AG09319 (cell line): ENCODE data around the gene CASP12.

Source experiments
- DNase-seq: peaks from one replicate; pipeline ENCODE4 v3.0.0-alpha.2; 2010; ENCODE audit warnings: low read depth; ENCODE audit errors: extremely low read depth
- CTCF ChIP-seq: IDR thresholded peaks from 2 replicates; pipeline ENCODE4 v1.5.1; 2011; ENCODE audit warnings: low read depth, mild to moderate bottlenecking, inconsistent platforms, low read length, moderate library complexity

Gene CASP12

GRCh38 chr11:104855965-104856364 is 42.3 kb downstream of the CASP12 start:
- no peak for DNase-seq
- TF ChIP-seq CTCF = no peak

GRCh38 chr11:104853276-104853675 is 45.0 kb downstream of the CASP12 start:
- TF ChIP-seq CTCF = no peak
- DNase-seq = no peak

- no peak for TF ChIP-seq CTCF
- DNase-seq = no peak
These were observed 45.4 kb downstream of the CASP12 start for GRCh38 chr11:104852811-104853210.

GRCh38 chr11:104846216-104846615 is 52.0 kb downstream of the CASP12 start:
- no peak for TF ChIP-seq CTCF
- no peak for DNase-seq

GRCh38 chr11:104844451-104844850 is 53.8 kb downstream of the CASP12 start:
- DNase-seq = no peak
- TF ChIP-seq CTCF = no peak

GRCh38 chr11:104843150-104843836 is 55.0 kb downstream of the CASP12 start:
- TF ChIP-seq CTCF = no peak
- no peak for DNase-seq

- no peak for DNase-seq
- TF ChIP-seq CTCF = no peak
These were observed 56.2 kb downstream of the CASP12 start for GRCh38 chr11:104841973-104842525.
